Testis (tissue), 2 donors: ENCODE results near the gene DLG2.

ENCODE experiments used
- POLR2A ChIP-seq: fragments of 450-650 bp; IDR thresholded peaks from one replicate; pipeline ENCODE4 v1.6.1; 2017; ENCODE audit warnings: antibody characterized with exemption, mild to moderate bottlenecking, moderate library complexity
- TF ChIP-seq, protein P1 (sequence below), 3 experiments: fragments of 450-650 bp in 2 of 3; fragments of 200-600 bp in 1 of 3; sonication (generic) in 1 of 3; IDR thresholded peaks; one replicate each; pipeline ENCODE4 v1.5.1; 2016 to 2019; ENCODE audit warnings: antibody characterized with exemption in 3 of 3, mild to moderate bottlenecking in 2 of 3, moderate library complexity in 1 of 3

GRCh38 chr11:83628622-83629355 lies 1998.4 kb downstream of the DLG2 start:
- TF ChIP-seq, protein P1, sequence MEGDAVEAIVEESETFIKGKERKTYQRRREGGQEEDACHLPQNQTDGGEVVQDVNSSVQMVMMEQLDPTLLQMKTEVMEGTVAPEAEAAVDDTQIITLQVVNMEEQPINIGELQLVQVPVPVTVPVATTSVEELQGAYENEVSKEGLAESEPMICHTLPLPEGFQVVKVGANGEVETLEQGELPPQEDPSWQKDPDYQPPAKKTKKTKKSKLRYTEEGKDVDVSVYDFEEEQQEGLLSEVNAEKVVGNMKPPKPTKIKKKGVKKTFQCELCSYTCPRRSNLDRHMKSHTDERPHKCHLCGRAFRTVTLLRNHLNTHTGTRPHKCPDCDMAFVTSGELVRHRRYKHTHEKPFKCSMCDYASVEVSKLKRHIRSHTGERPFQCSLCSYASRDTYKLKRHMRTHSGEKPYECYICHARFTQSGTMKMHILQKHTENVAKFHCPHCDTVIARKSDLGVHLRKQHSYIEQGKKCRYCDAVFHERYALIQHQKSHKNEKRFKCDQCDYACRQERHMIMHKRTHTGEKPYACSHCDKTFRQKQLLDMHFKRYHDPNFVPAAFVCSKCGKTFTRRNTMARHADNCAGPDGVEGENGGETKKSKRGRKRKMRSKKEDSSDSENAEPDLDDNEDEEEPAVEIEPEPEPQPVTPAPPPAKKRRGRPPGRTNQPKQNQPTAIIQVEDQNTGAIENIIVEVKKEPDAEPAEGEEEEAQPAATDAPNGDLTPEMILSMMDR (IDR thresholded peaks at IDR 0.05), result no peak
- TF ChIP-seq POLR2A, result no peak
